ENCODE data around the gene DCTPP1.
"Not testable (repeated sequence)": the region's sequence is repeated elsewhere in the genome, so short reads cannot be mapped to it uniquely, and the experiment has no call there.

DCTPP1 gene

GRCh38 chr16:30429678-30430427 lies at the start of gene DCTPP1:
TSS of gene DCTPP1 (minus strand) at chr16:30430030. CDS start at chr16:30429980, 50 bp downstream.
- Histone ChIP-seq H3K27ac (ENCODE audit: low read length) (no peak within 1 kb of the TSS), H3K27me3 (ENCODE audit: control insufficient read depth, insufficient read depth, low read length) (no peaks in the 10 kb centered on the region), H3K36me3 (ENCODE audit: control insufficient read depth, insufficient read depth, low read length) (peaks cover 6% of the 10 kb centered on the region; the same call in 1 of the 2 replicates), H3K4me1 (ENCODE audit: control insufficient read depth, insufficient read depth, low read length) (peaks cover 4% of the 10 kb centered on the region; the same call in 1 of the 2 replicates), H3K4me3 (ENCODE audit: low read length) (peak within 1 kb of the TSS; percentile 66), H3K9me3 (ENCODE audit: control insufficient read depth, insufficient read depth, low read length) (no peaks in the 10 kb centered on the region)
- WGBS (ENCODE audit: insufficient coverage, insufficient read length): no CpG with 5 or more reads among the region's 49 CpGs
- peak; percentile 98 for DNase-seq (ENCODE audit: low read depth, low spot score)

- no peaks in the 10 kb centered on the region for H3K36me3 ChIP-seq (ENCODE audit: control insufficient read depth, insufficient read depth, low read length)
- WGBS (ENCODE audit: insufficient coverage, insufficient read length): no CpG with 5 or more reads among the region's 12 CpGs
- no peaks in the 10 kb centered on the region for H3K9me3 ChIP-seq (ENCODE audit: control insufficient read depth, insufficient read depth, low read length)
- no peak for DNase-seq (ENCODE audit: low read depth, low spot score)
- no peak overlapping the region for H3K4me3 ChIP-seq (ENCODE audit: low read length)
- no peak overlapping the region for H3K27ac ChIP-seq (ENCODE audit: low read length)
- no peaks in the 10 kb centered on the region for H3K27me3 ChIP-seq (ENCODE audit: control insufficient read depth, insufficient read depth, low read length)
- H3K4me1 ChIP-seq (ENCODE audit: control insufficient read depth, insufficient read depth, low read length): no peaks in the 10 kb centered on the region; the same call in 1 of the 2 replicates
These were observed 49.1 kb upstream of the DCTPP1 start for GRCh38 chr16:30478766-30479478.

GRCh38 chr16:30477773-30478172 lies 47.9 kb upstream of the DCTPP1 start:
- H3K9me3 ChIP-seq (ENCODE audit: control insufficient read depth, insufficient read depth, low read length); DNase-seq (ENCODE audit: low read depth, low spot score); H3K27ac ChIP-seq (ENCODE audit: low read length); H3K36me3 ChIP-seq (ENCODE audit: control insufficient read depth, insufficient read depth, low read length); H3K4me1 ChIP-seq (ENCODE audit: control insufficient read depth, insufficient read depth, low read length); H3K4me3 ChIP-seq (ENCODE audit: low read length); H3K27me3 ChIP-seq (ENCODE audit: control insufficient read depth, insufficient read depth, low read length): not testable (repeated sequence)
- 90% methylated on average over 1 of the region's 3 CpGs for WGBS (ENCODE audit: insufficient coverage, insufficient read length)

GRCh38 chr16:30476991-30477390 lies 47.2 kb upstream of the DCTPP1 start:
- no peaks in the 10 kb centered on the region for H3K9me3 ChIP-seq (ENCODE audit: control insufficient read depth, insufficient read depth, low read length)
- no peaks in the 10 kb centered on the region for H3K36me3 ChIP-seq (ENCODE audit: control insufficient read depth, insufficient read depth, low read length)
- no peaks in the 10 kb centered on the region for H3K27me3 ChIP-seq (ENCODE audit: control insufficient read depth, insufficient read depth, low read length)
- no CpG with 5 or more reads among the region's 3 CpGs for WGBS (ENCODE audit: insufficient coverage, insufficient read length)
- no peak overlapping the region for H3K4me3 ChIP-seq (ENCODE audit: low read length)
- DNase-seq (ENCODE audit: low read depth, low spot score): no peak
- H3K27ac ChIP-seq (ENCODE audit: low read length): no peak overlapping the region
- no peaks in the 10 kb centered on the region; the same call in 1 of the 2 replicates for H3K4me1 ChIP-seq (ENCODE audit: control insufficient read depth, insufficient read depth, low read length)

GRCh38 chr16:30474684-30475083 lies 44.9 kb upstream of the DCTPP1 start:
- H3K4me3 ChIP-seq (ENCODE audit: low read length): no peak overlapping the region
- no CpG with 5 or more reads among the region's 7 CpGs for WGBS (ENCODE audit: insufficient coverage, insufficient read length)

GRCh38 chr16:30474074-30474452 lies 44.2 kb upstream of the DCTPP1 start:
- no peaks in the 10 kb centered on the region for H3K27me3 ChIP-seq (ENCODE audit: control insufficient read depth, insufficient read depth, low read length)
- no peak overlapping the region for H3K27ac ChIP-seq (ENCODE audit: low read length)
- no peak overlapping the region for H3K4me3 ChIP-seq (ENCODE audit: low read length)
- DNase-seq (ENCODE audit: low read depth, low spot score): no peak
- no CpG with 5 or more reads among the region's 35 CpGs for WGBS (ENCODE audit: insufficient coverage, insufficient read length)
- H3K36me3 ChIP-seq (ENCODE audit: control insufficient read depth, insufficient read depth, low read length): no peaks in the 10 kb centered on the region
- H3K9me3 ChIP-seq (ENCODE audit: control insufficient read depth, insufficient read depth, low read length): no peaks in the 10 kb centered on the region
- H3K4me1 ChIP-seq (ENCODE audit: control insufficient read depth, insufficient read depth, low read length): no peaks in the 10 kb centered on the region; the same call in 1 of the 2 replicates

More at GRCh38 chr16:30474684-30475083, 44.9 kb upstream of the DCTPP1 start:
- Histone ChIP-seq H3K36me3 (ENCODE audit: control insufficient read depth, insufficient read depth, low read length) (no peaks in the 10 kb centered on the region), H3K4me1 (ENCODE audit: control insufficient read depth, insufficient read depth, low read length) (no peaks in the 10 kb centered on the region; the same call in 1 of the 2 replicates), H3K27ac (ENCODE audit: low read length) (no peak overlapping the region), H3K27me3 (ENCODE audit: control insufficient read depth, insufficient read depth, low read length) (no peaks in the 10 kb centered on the region), H3K9me3 (ENCODE audit: control insufficient read depth, insufficient read depth, low read length) (no peaks in the 10 kb centered on the region)
- no peak for DNase-seq (ENCODE audit: low read depth, low spot score)

GRCh38 chr16:30473231-30474073 lies 43.6 kb upstream of the DCTPP1 start:
- no peak overlapping the region for H3K4me3 ChIP-seq (ENCODE audit: low read length)
- H3K27me3 ChIP-seq (ENCODE audit: control insufficient read depth, insufficient read depth, low read length): no peaks in the 10 kb centered on the region
- H3K9me3 ChIP-seq (ENCODE audit: control insufficient read depth, insufficient read depth, low read length): no peaks in the 10 kb centered on the region
- WGBS (ENCODE audit: insufficient coverage, insufficient read length): no CpG with 5 or more reads among the region's 19 CpGs
- H3K4me1 ChIP-seq (ENCODE audit: control insufficient read depth, insufficient read depth, low read length): no peaks in the 10 kb centered on the region; the same call in 1 of the 2 replicates
- DNase-seq (ENCODE audit: low read depth, low spot score): no peak
- H3K36me3 ChIP-seq (ENCODE audit: control insufficient read depth, insufficient read depth, low read length): no peaks in the 10 kb centered on the region
- no peak overlapping the region for H3K27ac ChIP-seq (ENCODE audit: low read length)

- no peak for DNase-seq (ENCODE audit: low read depth, low spot score)
- Histone ChIP-seq H3K27me3 (ENCODE audit: control insufficient read depth, insufficient read depth, low read length) (no peaks in the 10 kb centered on the region), H3K4me3 (ENCODE audit: low read length) (no peak within 1 kb of the TSS), H3K36me3 (ENCODE audit: control insufficient read depth, insufficient read depth, low read length) (no peaks in the 10 kb centered on the region), H3K27ac (ENCODE audit: low read length) (no peak within 1 kb of the TSS), H3K4me1 (ENCODE audit: control insufficient read depth, insufficient read depth, low read length) (no peaks in the 10 kb centered on the region; the same call in 1 of the 2 replicates), H3K9me3 (ENCODE audit: control insufficient read depth, insufficient read depth, low read length) (no peaks in the 10 kb centered on the region)
- WGBS (ENCODE audit: insufficient coverage, insufficient read length): no CpG with 5 or more reads among the region's 8 CpGs
These were observed 42.6 kb upstream of the DCTPP1 start, which contains the start of gene ITGAL for GRCh38 chr16:30472328-30472942. TSS of gene ITGAL (plus strand) at chr16:30472742. CDS start at chr16:30472838, 96 bp downstream.

GRCh38 chr16:30470632-30470995 lies 40.8 kb upstream of the DCTPP1 start:
- Histone ChIP-seq H3K27ac (ENCODE audit: low read length) (no peak overlapping the region), H3K9me3 (ENCODE audit: control insufficient read depth, insufficient read depth, low read length) (no peaks in the 10 kb centered on the region), H3K4me3 (ENCODE audit: low read length) (no peak overlapping the region), H3K36me3 (ENCODE audit: control insufficient read depth, insufficient read depth, low read length) (no peaks in the 10 kb centered on the region), H3K27me3 (ENCODE audit: control insufficient read depth, insufficient read depth, low read length) (no peaks in the 10 kb centered on the region), H3K4me1 (ENCODE audit: control insufficient read depth, insufficient read depth, low read length) (no peaks in the 10 kb centered on the region; the same call in 1 of the 2 replicates)
- WGBS (ENCODE audit: insufficient coverage, insufficient read length): no CpG with 5 or more reads among the region's 8 CpGs
- no peak for DNase-seq (ENCODE audit: low read depth, low spot score)

GRCh38 chr16:30470170-30470512 lies 40.3 kb upstream of the DCTPP1 start:
- Histone ChIP-seq H3K4me1 (ENCODE audit: control insufficient read depth, insufficient read depth, low read length) (no peaks in the 10 kb centered on the region; the same call in 1 of the 2 replicates), H3K9me3 (ENCODE audit: control insufficient read depth, insufficient read depth, low read length) (no peaks in the 10 kb centered on the region)
- WGBS (ENCODE audit: insufficient coverage, insufficient read length): no CpG with 5 or more reads among the region's 3 CpGs

More at GRCh38 chr16:30470170-30470512, 40.3 kb upstream of the DCTPP1 start:
- no peak overlapping the region for H3K4me3 ChIP-seq (ENCODE audit: low read length)
- H3K27me3 ChIP-seq (ENCODE audit: control insufficient read depth, insufficient read depth, low read length): no peaks in the 10 kb centered on the region
- H3K36me3 ChIP-seq (ENCODE audit: control insufficient read depth, insufficient read depth, low read length): no peaks in the 10 kb centered on the region
- no peak overlapping the region for H3K27ac ChIP-seq (ENCODE audit: low read length)
- no peak for DNase-seq (ENCODE audit: low read depth, low spot score)
